H1 (cell line): Measurements from ENCODE around the gene MBD3L5.

Experiments used
- CHD7 ChIP-seq: fragments of 300-600 bp; sonication (generic); IDR thresholded peaks from 2 replicates; pipeline ENCODE4 v1.7.1; 2012; ENCODE audit warnings: low read length, moderate library complexity, mild to moderate bottlenecking, inconsistent platforms; ENCODE audit not compliant: insufficient replicate concordance
- CREB1 ChIP-seq: IDR thresholded peaks from 2 replicates; pipeline ENCODE4 v1.6.1; 2012; ENCODE audit warnings: inconsistent platforms
- CTCF ChIP-seq, 3 experiments: IDR thresholded peaks; 1 replicate in 2 of 3; 2 replicates in 1 of 3; pipeline versions ENCODE4 v1.5.1 to v1.6.1; 2011; ENCODE audit warnings: low read length in 3 of 3, mild to moderate bottlenecking in 3 of 3, inconsistent platforms in 2 of 3, low read depth in 1 of 3, moderate library complexity in 1 of 3; ENCODE audit not compliant: insufficient read depth in 1 of 3; ENCODE audit errors: control extremely low read depth in 1 of 3
- HDAC2 ChIP-seq, 2 experiments: fragments of 300-600 bp in 1 of 2; sonication (generic) in 1 of 2; IDR thresholded peaks; 2 replicates each; pipeline ENCODE4 v1.6.1; 2011 to 2012; ENCODE audit warnings: low read depth in 2 of 2, low read length in 2 of 2, mild to moderate bottlenecking in 2 of 2, moderate library complexity in 2 of 2, borderline replicate concordance in 1 of 2, inconsistent platforms in 1 of 2
- HDAC6 ChIP-seq: IDR thresholded peaks from one replicate; pipeline ENCODE4 v1.7.1; 2012; ENCODE audit warnings: low read depth, mild to moderate bottlenecking, inconsistent platforms, low read length, moderate library complexity
- JUND ChIP-seq: IDR thresholded peaks from 2 replicates; pipeline ENCODE4 v1.6.1; 2011; ENCODE audit warnings: mild to moderate bottlenecking, improper control_type of control experiment, low read length
- POLR2AphosphoS5 ChIP-seq: IDR thresholded peaks from 2 replicates; pipeline ENCODE4 v1.6.1; 2011; ENCODE audit warnings: low read depth, low read length
- TAF1 ChIP-seq: IDR thresholded peaks from 2 replicates; pipeline ENCODE4 v1.6.1; 2011; ENCODE audit warnings: mild to moderate bottlenecking, low read depth, low read length
- TEAD4 ChIP-seq: IDR thresholded peaks from 2 replicates; pipeline ENCODE4 v1.6.1; 2012; ENCODE audit warnings: low read depth, low read length, inconsistent platforms, mixed read lengths
- ZNF274 ChIP-seq: IDR thresholded peaks from 2 replicates; pipeline ENCODE4 v1.7.0; 2012; ENCODE audit warnings: low read length, borderline replicate concordance; ENCODE audit errors: extremely low read depth

- TF ChIP-seq HDAC6, result no peak
- no peak for TF ChIP-seq TEAD4
- TF ChIP-seq CTCF (IDR thresholded peaks at IDR 0.05; ENCODE audit: control extremely low read depth in 1 of 3, insufficient read depth in 1 of 3, low read depth in 1 of 3, low read length in 3 of 3), result no peak
- no peak for TF ChIP-seq ZNF274
- TF ChIP-seq HDAC2 (IDR thresholded peaks at IDR 0.05; ENCODE audit: borderline replicate concordance in 1 of 2, low read depth in 2 of 2, low read length in 2 of 2), result no peak; a peak in 1 of 4 replicates
- TF ChIP-seq TAF1, result no peak
- no peak for TF ChIP-seq CREB1
- TF ChIP-seq JUND, result no peak
- no peak for TF ChIP-seq CHD7
- no peak for TF ChIP-seq POLR2AphosphoS5
These were observed 39.5 kb downstream of the MBD3L5 start for GRCh38 chr19:7069904-7070226.
